Measurements from ENCODE around the gene KRTAP10-5.
"Not testable (repeated sequence)": the region's sequence is repeated elsewhere in the genome, so short reads cannot be mapped to it uniquely, and the experiment has no call there.

KRTAP10-5 gene

DNA sequence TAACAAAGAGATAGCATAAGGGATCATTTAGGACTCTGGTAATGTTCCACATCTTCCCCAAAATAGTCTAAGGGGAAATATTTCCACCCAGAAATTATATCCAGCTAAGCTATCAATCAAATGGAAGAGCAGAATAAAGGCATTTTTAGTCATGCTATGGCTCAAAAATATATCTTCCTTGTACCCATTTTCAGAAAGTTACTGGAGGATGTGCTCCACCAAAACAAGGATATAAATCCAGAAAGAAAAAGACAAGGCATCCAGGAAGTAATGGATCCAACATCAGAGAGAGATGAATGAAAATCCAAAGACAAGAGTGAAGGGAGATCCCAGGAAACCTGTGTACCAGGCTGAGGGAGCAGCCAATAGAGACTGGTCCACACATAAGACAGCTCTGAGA is 28.8 kb upstream of the KRTAP10-5 start:
- DNase-seq (ENCODE audit: low read depth): no peak
- no peak for TF ChIP-seq CTCF (IDR thresholded peaks at IDR 0.05; ENCODE audit: low read length, missing control alignments)
- no peak overlapping the region for H3K4me3 ChIP-seq (replicated peaks; ENCODE audit: low read depth, low read length)

- DNase-seq (ENCODE audit: low read depth): no peak
- no peak overlapping the region for H3K4me3 ChIP-seq (replicated peaks; ENCODE audit: low read depth, low read length)
- no peak for TF ChIP-seq CTCF (IDR thresholded peaks at IDR 0.05; ENCODE audit: low read length, missing control alignments)
Measured at GRCh38 chr21:44606495-44606894, 26.1 kb upstream of the KRTAP10-5 start.

DNA sequence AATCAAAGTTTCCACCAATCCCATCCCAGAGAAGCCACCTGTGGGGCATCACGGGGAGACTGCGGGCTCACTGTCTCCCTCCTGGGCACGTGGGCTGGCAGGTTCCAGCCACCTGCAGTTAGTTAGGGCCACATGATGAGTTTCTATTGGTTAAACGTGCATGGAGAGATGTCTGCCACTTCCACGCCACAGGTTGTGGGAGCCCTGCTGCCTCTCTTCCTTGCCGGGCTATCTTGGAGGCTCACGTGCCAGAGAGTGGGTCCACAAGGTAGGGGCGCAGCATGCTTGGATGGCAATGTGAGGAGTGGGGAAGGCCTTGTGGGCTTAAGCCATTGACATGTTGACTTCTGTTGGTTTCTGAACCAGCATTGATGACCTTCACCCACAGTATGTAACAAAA is 23.5 kb upstream of the KRTAP10-5 start:
- TF ChIP-seq CTCF (IDR thresholded peaks at IDR 0.05; ENCODE audit: low read length, missing control alignments): no peak
- no peak for DNase-seq (ENCODE audit: low read depth)
- no peak overlapping the region for H3K4me3 ChIP-seq (replicated peaks; ENCODE audit: low read depth, low read length)

GRCh38 chr21:44603109-44603875 is 22.9 kb upstream of the KRTAP10-5 start:
- TF ChIP-seq CTCF (IDR thresholded peaks at IDR 0.05; ENCODE audit: low read length, missing control alignments): no peak
- H3K4me3 ChIP-seq (replicated peaks; ENCODE audit: low read depth, low read length): no peak overlapping the region
- no peak for DNase-seq (ENCODE audit: low read depth)

- DNase-seq (ENCODE audit: low read depth): no peak
- no peak overlapping the region for H3K4me3 ChIP-seq (replicated peaks; ENCODE audit: low read depth, low read length)
- no peak for TF ChIP-seq CTCF (IDR thresholded peaks at IDR 0.05; ENCODE audit: low read length, missing control alignments)
Measured at GRCh38 chr21:44602463-44602850, 22.1 kb upstream of the KRTAP10-5 start.

GRCh38 chr21:44601596-44602462 is 21.4 kb upstream of the KRTAP10-5 start:
- no peak for TF ChIP-seq CTCF (IDR thresholded peaks at IDR 0.05; ENCODE audit: low read length, missing control alignments)
- no peak for DNase-seq (ENCODE audit: low read depth)

GRCh38 chr21:44601091-44601490 is 20.7 kb upstream of the KRTAP10-5 start:
- H3K4me3 ChIP-seq (replicated peaks; ENCODE audit: low read depth, low read length); DNase-seq (ENCODE audit: low read depth): not testable (repeated sequence)

More at GRCh38 chr21:44601596-44602462, 21.4 kb upstream of the KRTAP10-5 start:
- no peak overlapping the region for H3K4me3 ChIP-seq (replicated peaks; ENCODE audit: low read depth, low read length)

DNA sequence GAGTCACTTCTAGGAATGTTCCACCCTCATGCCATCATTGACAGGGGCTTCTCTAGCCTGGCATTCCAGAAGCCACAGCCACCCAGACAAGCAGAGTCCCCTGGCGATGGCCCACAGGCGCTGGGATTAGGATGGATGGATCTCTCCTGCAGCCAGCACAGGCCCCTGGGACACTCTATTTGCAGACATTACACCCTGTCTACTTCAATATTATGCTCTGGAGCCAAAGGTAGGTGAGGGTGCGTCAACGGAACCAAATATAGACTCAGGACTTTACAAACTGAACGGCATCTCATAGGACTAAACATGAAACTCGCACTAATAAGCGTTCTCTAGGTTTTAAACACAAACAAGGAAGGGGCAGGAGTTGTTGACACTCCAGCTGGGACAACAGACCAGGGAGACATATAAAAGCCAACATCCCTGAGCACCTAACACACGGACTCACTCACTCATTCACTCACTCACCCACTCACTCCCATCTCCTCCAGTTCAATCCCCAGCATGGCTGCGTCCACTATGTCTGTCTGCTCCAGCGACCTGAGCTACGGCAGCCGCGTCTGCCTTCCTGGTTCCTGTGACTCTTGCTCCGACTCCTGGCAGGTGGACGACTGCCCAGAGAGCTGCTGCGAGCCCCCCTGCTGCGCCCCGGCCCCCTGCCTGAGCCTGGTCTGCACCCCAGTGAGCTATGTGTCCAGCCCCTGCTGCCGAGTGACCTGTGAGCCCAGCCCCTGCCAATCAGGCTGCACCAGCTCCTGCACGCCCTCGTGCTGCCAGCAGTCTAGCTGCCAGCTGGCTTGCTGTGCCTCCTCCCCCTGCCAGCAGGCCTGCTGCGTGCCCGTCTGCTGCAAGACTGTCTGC is 19.9 kb upstream of the KRTAP10-5 start, which contains the start of gene KRTAP10-7:
Gene KRTAP10-7, plus strand, starts transcription at position 480 of the 861 bp plus-strand sequence. Its CDS starts 25 bp downstream, at position 505.
- H3K4me3 ChIP-seq (replicated peaks; ENCODE audit: low read depth, low read length); DNase-seq (ENCODE audit: low read depth): not testable (repeated sequence)

Data from fibroblast of pulmonary artery (primary cell).